Left lung (tissue), 10 donors: ENCODE results near the gene DDX3X. TPM values are rescaled to one million over a fixed set of nuclear protein-coding genes. Genes with fewer than 3 reads are reported as not detected.
"Not testable (repeated sequence)": the region's sequence is repeated elsewhere in the genome, so short reads cannot be mapped to it uniquely, and the experiment has no call there.

Experiments used
- ATAC-seq: fragments of 200-7000 bp; cut with Tn5 transposase; one replicate; pipeline ENCODE4 v1.9.1; 2020; ENCODE audit warnings: moderate library complexity
- DNase-seq, 4 donors: peaks; one replicate each; pipeline ENCODE4 v3.0.0-alpha.2; 2013 to 2020
- H3K27ac ChIP-seq, 2 donors: fragments of 200-600 bp; sonication (generic) in 1 of 2; one replicate each; pipeline versions ENCODE4 v1.5.0 to v1.8.0; 2020 to 2021
- H3K27me3 ChIP-seq, 2 donors: fragments of 200-600 bp; sonication (generic) in 1 of 2; one replicate each; pipeline versions ENCODE4 v1.5.0 to v1.8.0; 2020 to 2021
- H3K36me3 ChIP-seq, 2 donors: fragments of 200-600 bp; sonication (generic) in 1 of 2; one replicate each; pipeline versions ENCODE4 v1.5.0 to v1.8.0; 2020 to 2021
- H3K4me1 ChIP-seq, 2 donors: fragments of 200-600 bp; one replicate each; pipeline ENCODE4 v1.8.0; 2021
- H3K4me3 ChIP-seq, 2 donors: fragments of 200-600 bp; sonication (generic) in 1 of 2; one replicate each; pipeline versions ENCODE4 v1.5.0 to v1.8.0; 2020 to 2021; ENCODE audit warnings: mild to moderate bottlenecking in 1 of 2
- H3K9me3 ChIP-seq, 2 donors: fragments of 200-600 bp; sonication (generic) in 1 of 2; one replicate each; pipeline versions ENCODE4 v1.5.0 to v1.8.0; 2020 to 2021
- intact Hi-C, 2 donors: fragments of 100-400 bp; cut with DNase I; formaldehyde crosslinking; loops; one replicate each; pipeline versions ENCODE4 v1.11.2 to v1.14.2; 2022
- polyA plus RNA-seq, 6 donors: library from polyadenylated mRNA; unstranded; fragments of 120-200 nt; gene quantifications; one replicate each; pipeline ENCODE4 v1.2.1, GENCODE V29; 2013; ENCODE audit not compliant: insufficient read length in 6 of 6
- total RNA-seq, 2 donors: library from RNA; stranded (reverse); fragmentation: NEBNext Ultra II Directional; extraction: Animal tissue kit (Norgen Biotek cat#: 25700); gene quantifications; one replicate each; pipeline ENCODE4 v1.2.1, GENCODE V29; 2021
- TF ChIP-seq, protein P1 (sequence below), 2 donors: fragments of 200-600 bp; sonication (generic) in 1 of 2; IDR thresholded peaks; one replicate each; pipeline versions ENCODE4 v1.5.0 to v1.8.0; 2021; ENCODE audit warnings: antibody characterized with exemption in 2 of 2
- donor health status: DM: no; HTN: yes; CAD: no.
- donor health status: DM: no; HTN: no; CAD: no.

Gene DDX3X
- total and polyA plus RNA-seq, 8 donors = 239 to 360 (median 266) TPM

DNA sequence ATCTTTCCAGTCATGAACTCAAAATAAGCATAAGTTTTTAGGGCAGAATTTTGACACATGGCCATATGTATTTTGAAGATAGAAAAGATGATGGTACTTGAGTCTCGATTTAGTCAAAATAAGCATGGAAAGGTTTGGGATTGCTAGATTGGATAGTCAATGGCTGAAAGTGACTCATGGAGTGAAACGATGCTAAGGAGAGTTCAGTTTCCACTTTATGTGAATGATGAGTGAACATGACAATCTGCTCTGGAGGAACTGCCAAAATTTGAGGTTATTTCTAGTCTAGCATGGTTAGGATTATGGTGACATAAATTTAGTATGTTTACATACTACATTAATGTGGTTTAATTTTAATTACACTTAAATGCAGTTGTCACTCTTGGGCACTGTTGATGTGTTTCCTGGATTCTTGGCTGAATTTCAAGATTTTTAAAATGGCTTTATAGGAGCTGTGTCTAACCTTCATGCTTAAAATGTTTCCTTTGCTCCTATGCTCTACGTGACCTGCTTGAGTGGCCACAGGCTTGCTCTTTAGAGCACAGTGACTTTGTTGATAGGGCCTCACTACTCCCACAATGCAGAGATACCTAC is 17.1 kb downstream of the DDX3X start:
- Histone ChIP-seq H3K27ac (no peak overlapping the region), H3K27me3 (no peaks in the 10 kb centered on the region), H3K4me1 (no peaks in the 10 kb centered on the region), H3K9me3 (no peaks in the 10 kb centered on the region), H3K36me3 (peaks cover 0 to 47% of the 10 kb centered on the region in 2 donors), H3K4me3 (no peak overlapping the region)
- intact Hi-C loops = no loop called here
- TF ChIP-seq, protein P1, sequence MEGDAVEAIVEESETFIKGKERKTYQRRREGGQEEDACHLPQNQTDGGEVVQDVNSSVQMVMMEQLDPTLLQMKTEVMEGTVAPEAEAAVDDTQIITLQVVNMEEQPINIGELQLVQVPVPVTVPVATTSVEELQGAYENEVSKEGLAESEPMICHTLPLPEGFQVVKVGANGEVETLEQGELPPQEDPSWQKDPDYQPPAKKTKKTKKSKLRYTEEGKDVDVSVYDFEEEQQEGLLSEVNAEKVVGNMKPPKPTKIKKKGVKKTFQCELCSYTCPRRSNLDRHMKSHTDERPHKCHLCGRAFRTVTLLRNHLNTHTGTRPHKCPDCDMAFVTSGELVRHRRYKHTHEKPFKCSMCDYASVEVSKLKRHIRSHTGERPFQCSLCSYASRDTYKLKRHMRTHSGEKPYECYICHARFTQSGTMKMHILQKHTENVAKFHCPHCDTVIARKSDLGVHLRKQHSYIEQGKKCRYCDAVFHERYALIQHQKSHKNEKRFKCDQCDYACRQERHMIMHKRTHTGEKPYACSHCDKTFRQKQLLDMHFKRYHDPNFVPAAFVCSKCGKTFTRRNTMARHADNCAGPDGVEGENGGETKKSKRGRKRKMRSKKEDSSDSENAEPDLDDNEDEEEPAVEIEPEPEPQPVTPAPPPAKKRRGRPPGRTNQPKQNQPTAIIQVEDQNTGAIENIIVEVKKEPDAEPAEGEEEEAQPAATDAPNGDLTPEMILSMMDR (IDR thresholded peaks at IDR 0.05) = no peak
- DNase-seq (no peak), ATAC-seq (no peak)

DNA sequence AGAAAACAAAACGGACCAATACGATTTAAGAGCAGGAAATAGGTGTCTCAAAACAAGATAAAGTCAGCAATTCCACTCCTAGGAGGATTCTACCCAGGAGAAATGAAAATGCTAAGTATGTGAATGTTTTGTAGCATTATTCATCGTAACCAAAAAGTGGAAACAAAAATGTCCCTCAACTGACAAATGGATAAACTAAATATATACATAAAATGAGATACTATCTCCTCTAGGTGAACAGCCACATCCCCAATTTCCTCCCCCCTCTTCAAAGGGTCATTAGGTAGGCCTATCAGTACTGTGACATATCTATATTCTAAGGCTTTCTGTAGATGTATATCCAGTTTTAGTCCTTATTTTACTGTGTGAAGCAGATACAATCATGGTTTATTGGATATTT is 18.0 kb downstream of the DDX3X start:
- Histone ChIP-seq H3K9me3 (no peaks in the 10 kb centered on the region), H3K4me3 (no peak overlapping the region), H3K4me1 (no peaks in the 10 kb centered on the region), H3K36me3 (peaks cover 0 to 38% of the 10 kb centered on the region in 2 donors), H3K27me3 (no peaks in the 10 kb centered on the region), H3K27ac (no peak overlapping the region)
- TF ChIP-seq, protein P1 (IDR thresholded peaks at IDR 0.05) = no peak
- DNase-seq = no peak
- intact Hi-C loops = no loop called here
- no peak for ATAC-seq

DNA sequence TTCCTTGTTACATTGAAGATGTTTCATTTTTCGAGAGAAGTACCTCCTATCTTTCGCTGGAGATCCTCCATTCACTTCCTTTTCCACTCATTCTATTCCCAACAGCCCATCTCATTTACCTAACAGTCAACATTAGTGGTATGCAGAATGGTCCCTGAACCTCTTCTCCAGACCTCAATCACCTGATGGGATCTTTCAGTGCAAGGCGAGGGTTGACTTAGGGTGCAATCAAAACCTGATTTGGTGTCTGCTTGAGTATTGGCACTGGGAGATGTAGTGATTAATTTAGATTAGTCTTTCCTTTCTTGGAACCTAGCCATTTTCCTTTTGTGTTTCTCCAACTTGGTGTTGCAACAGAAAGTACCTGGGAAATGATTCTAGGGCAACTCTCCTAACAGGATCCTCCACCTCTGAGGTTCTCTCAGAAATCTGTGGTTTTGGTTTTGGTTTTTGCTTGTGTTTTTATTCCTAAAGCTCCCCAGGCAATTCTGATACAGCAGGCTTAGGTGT is 18.4 kb downstream of the DDX3X start:
- TF ChIP-seq, protein P1 (IDR thresholded peaks at IDR 0.05) = no peak
- DNase-seq (no peak), ATAC-seq (no peak)
- Histone ChIP-seq H3K27me3 (no peaks in the 10 kb centered on the region), H3K4me1 (no peaks in the 10 kb centered on the region), H3K36me3 (peaks cover 0 to 33% of the 10 kb centered on the region in 2 donors), H3K9me3 (no peaks in the 10 kb centered on the region), H3K4me3 (no peak overlapping the region), H3K27ac (no peak overlapping the region)
- intact Hi-C loops = no loop called here

DNA sequence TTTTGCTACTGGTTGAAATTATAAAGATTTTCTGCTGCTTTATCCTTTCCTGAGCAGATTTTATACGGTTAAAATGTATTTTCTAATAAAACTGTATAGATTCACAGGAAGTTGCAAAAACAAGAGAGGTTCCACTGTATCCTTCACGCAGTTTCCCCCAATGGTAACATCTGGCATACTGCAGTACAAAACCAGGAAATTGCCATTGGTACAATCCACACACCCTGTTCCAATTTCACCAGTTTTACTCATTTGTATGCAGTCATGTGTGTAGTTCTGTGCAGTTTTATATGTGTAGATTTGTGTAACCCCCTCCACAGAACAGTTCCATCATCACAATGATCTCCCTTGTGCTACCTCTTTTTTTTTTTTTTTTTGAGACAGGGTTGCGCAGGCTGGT is 20.0 kb downstream of the DDX3X start:
- H3K27me3 ChIP-seq = no peaks in the 10 kb centered on the region
- no peak for ATAC-seq
- H3K36me3 ChIP-seq = peaks cover 0 to 17% of the 10 kb centered on the region in 2 donors

DNA sequence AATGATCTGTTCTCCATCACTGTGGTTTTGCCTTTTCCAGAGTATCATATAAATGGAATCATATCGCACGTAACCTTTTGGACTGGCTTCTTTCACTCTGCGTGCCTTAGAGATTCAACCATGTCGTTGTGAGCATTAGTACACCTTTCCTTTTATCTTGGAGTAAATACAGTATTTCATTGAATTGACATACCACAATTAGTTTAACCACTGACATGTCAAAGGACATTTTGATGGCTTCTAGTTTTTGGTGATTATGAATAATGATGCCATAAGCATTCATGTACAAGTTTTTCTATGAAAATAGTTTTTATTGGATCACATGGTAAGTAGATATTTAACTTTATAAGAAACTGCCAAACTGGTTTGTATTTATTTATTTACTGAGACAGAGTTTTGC is 35.2 kb downstream of the DDX3X start:
- ATAC-seq (no peak), DNase-seq (no peak)
- H3K4me1 ChIP-seq = no peaks in the 10 kb centered on the region
- TF ChIP-seq, protein P1 (IDR thresholded peaks at IDR 0.05) = no peak
- no peaks in the 10 kb centered on the region for H3K9me3 ChIP-seq
- intact Hi-C loops = no loop called here
- no peak overlapping the region for H3K4me3 ChIP-seq
- no peaks in the 10 kb centered on the region for H3K27me3 ChIP-seq
- no peak overlapping the region for H3K27ac ChIP-seq
- H3K36me3 ChIP-seq = no peaks in the 10 kb centered on the region

More for the DNA sequence above, 20.0 kb downstream of the DDX3X start:
- DNase-seq = no peak
- no peak overlapping the region for H3K4me3 ChIP-seq
- H3K27ac ChIP-seq = no peak overlapping the region
- TF ChIP-seq, protein P1 (IDR thresholded peaks at IDR 0.05) = no peak
- intact Hi-C loops = no loop called here
- no peaks in the 10 kb centered on the region for H3K4me1 ChIP-seq
- H3K9me3 ChIP-seq = no peaks in the 10 kb centered on the region

DNA sequence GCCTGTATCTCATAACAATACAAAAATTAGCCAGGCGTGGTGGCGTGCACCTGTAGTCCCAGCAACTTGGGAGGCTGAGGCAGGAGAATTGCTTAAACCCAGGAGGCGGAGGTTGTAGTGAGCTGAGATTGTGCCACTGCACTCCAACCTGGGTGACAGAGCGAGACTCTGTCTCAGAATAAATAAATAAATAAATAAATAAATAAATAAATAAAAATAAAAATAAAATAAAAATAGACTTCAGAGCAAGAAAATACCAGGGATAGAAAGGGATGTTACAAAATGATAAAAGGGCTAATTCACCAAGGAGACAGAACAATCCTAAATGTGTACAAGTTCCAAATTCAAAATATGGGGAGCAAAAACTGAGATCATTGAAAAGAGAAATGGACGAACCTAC is 37.6 kb downstream of the DDX3X start:
- H3K27me3 ChIP-seq, H3K4me3 ChIP-seq, H3K4me1 ChIP-seq, H3K27ac ChIP-seq, H3K9me3 ChIP-seq, ATAC-seq, intact Hi-C loops, DNase-seq, H3K36me3 ChIP-seq: not testable (repeated sequence)
